HG03139 (cell line): Measurements from ENCODE around the gene ERFE.

Experiments used
- ATAC-seq: cut with Tn5 transposase; IDR thresholded peaks from one replicate; pipeline ENCODE4 v1.9.1; 2021; ENCODE audit not compliant: unreplicated experiment

Gene ERFE

DNA sequence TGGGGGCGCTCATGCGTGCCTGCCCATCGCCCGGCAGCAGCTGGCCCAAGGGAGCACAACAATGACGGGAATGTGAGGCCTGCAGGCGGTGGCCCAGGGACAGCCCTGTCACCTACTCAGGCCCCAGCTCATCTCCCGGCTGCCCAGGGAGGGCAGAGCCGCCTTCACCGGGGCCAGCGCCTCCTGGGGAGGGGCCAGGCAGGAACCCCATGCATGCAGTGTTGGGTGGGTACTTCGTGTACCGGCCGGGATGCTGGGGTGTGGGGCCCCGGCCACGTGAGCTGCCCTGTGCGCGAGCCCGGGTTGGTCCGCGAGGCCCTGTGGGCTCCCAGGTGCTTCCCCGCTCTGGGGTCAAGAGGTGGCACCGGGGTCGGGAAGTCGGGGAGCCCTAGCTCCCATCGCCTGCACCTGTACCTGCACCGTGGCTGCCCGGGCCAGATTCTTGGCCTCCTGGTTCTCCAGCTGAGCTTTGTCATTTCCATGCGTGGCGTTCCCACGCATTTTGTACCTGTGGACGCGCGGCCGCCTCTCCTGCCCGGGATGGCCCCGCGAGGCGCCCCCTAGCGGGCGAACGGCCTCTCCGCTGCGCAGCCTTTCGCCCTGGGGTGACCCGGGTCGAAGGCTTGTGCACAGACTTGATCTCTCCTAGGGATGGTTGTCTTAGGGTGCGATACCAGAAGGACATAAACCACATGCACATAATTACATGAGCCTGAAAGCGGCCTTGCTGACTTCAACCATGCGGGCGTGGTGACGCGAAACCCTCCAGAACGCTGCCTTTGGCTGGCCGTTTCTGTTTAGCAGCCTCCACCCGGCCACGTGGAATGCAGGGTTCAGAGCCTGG, 19.4 kb upstream of the ERFE start:
- no peak for ATAC-seq

DNA sequence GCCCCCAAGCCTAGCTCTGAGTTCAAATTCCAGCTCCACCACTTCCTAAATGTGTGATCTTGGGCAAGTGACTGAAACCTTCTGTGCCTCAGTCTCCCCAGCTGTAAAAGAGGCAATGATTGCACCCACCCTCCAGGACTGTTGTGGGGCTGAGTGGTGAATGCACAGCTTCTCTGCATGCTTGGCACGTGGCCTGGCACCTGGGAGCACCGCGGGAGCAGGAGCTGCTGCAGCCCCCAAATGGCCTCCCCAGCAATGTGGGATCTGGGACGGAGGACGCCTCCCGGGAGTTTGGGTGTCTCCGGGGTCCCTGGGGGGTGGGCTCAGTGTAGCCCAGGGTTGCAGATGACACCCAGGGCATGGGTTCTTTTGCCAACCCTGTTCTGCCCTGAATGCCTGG, 18.7 kb upstream of the ERFE start:
- no peak for ATAC-seq

DNA sequence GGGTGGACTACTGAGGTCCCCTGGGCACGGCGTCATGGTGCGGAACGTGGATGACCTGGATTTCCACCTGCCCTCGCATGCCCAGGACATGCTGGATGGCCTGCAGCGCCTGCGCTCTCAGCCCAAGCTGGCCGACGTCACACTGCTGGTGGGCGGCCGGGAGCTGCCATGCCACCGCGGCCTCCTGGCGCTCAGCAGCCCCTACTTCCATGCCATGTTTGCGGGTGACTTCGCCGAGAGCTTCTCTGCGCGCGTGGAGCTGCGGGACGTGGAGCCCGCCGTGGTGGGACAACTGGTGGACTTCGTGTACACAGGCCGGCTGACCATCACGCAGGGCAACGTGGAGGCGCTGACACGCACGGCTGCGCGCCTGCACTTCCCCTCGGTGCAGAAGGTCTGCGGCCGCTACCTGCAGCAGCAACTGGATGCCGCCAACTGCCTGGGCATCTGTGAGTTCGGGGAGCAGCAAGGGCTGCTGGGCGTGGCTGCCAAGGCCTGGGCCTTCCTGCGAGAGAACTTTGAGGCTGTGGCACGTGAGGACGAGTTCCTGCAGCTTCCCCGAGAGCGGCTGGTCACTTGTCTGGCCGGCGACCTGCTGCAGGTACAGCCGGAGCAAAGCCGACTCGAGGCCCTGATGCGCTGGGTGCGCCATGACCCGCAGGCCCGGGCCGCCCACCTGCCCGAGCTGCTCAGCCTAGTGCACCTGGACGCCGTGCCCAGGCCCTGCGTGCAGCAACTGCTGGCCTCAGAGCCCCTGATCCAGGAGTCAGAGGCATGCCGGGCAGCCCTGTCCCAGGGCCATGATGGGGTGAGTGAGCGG, 17.8 kb upstream of the ERFE start:
- ATAC-seq: no peak

DNA sequence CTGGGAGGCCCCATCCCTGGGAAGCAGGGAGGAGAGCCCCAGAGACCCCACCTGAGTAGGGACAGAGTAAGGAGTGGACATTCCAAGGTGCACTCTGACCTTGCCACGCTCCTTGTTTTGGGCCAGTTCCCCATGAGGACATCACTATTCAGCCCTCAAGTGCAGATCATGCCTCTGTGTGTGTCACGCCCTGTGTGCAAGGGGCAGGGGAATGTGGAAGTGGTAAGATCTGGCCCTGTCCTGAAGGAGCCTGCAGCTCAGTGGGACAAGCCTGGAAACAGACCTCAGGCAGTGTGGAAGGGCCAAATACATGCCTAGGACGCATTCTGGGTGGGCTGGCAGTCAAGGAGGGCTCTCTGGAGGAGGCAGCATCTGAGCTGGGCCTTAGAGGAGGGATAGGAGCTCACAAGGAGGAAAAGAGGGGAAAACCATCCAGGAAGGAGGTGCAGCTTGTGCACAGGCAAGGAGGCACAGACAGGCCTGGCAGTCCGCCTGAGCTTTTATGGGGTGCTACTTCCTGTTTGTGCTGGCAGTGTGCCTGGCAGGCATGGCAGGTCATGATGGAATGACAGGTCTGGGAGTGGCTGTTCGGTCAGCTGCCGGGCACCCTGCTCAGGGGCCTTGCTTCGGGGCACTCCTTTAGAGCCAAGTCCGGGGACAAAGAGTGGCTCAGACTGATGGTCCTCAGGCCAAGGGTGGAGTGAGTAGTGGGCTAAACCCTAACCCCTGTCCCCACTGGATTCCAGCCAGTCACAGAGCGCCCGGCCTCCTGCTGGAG, 17.0 kb upstream of the ERFE start:
- ATAC-seq: no peak

DNA sequence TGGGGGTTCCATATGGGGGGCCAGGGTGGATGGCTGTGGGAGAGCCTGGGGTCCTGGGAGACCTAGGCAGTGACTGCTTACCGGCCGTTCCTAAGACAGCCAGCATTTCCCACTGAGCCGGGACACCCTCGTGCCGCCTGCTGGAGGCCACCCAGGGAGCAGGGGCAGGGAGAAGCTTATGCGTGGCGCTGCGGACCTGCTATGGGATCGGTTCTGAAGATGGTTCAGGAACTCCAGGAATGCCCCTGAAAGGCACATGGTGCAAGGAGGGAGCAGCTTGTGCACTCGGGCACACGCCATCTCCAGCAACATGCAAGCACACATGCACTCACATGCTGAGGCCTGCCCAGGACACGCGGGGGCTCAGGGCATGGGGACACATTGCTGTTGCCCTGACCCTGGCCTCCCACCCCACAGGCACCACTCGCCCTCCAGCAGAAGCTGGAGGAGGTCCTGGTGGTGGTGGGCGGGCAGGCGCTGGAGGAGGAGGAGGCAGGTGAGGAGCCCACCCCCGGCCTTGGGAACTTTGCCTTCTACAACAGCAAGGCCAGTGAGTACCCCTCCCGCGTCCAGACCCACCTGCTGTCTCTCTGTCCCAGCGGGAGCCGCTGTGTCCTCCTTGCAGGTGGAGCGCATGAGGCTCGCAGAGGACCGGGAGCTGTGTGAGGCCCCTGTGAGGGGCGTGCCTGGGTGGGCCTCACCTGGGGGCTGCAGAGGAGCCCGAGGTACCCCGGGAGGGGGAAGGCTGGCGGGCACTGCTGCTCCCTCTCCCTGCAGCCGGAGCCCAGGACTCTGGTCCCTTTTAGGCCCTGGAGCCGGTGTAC, 16.2 kb upstream of the ERFE start:
- no peak for ATAC-seq

DNA sequence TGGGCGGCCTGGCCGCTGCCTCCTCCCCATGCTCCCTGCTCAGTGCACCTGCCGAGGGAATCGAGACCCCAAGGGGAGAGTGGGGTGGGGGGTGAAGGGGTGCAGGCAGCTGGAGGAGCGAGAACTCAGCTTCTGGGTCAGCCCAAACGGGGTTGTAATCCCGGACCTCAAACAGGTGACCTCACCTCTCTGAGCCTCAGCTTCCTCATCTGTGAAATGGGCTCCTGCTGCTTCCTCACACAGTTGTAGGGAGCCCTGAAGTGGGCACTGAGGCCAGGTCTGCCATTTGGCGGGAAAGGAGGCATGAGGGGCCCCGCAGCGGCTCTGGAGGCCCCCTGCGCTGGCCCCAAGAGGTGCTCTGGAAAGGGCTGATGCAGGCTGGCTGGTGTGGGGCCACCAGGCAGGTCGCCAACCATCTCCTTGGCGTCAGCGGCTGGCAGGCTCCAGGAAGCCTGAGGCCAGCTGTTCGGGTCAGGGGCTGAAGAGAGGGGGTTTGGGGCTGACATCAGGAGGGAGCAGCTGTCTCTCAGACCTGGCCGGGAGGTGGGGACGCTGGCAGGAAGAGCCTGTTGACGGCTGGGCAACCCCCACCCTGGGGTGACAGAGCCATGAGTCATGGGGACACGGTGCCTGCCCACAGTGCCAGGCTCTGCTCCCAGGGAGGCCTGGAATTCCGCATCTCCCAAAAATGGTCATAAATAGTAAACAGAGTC, 15.4 kb upstream of the ERFE start:
- ATAC-seq: no peak

DNA sequence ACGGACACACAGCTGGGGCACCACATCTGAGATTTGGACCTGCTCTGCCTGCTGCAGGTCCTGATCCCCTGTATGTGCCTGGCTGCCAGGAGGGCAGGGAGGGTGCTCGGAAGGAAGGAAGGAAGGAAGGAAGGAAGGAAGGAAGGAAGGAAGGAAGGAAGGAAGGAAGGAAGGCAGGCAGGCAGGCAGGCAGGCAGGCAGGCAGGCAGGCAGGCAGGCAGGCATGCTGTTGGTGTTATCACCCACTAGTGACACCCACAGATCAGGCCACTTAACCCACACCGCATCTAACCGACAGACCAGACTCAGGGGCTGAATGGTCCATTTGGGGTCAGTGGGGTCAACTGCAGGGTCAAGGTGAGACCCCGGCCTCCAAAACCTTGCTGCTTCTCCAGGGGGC, 14.5 kb upstream of the ERFE start:
- ATAC-seq: no peak

DNA sequence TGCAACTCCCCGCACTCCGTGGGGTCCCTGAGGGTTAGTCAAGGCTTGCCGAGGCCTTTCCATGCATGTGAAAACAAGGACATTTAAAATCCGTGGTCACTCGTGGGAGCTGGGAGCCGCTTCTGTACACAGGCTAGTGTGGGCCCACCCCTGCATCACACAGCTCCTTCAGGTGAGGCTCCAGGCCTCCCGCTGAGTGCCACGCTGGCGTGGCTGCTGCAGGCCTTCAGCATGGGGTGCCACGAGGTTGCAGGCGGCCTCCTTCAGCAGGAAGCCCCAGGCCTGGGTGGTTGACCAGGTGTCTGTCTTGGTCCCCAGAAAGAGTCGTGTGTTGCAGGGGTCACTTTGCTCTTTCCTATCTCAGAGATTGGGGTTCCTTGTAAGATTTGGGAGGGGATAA, 13.7 kb upstream of the ERFE start:
- ATAC-seq: no peak

DNA sequence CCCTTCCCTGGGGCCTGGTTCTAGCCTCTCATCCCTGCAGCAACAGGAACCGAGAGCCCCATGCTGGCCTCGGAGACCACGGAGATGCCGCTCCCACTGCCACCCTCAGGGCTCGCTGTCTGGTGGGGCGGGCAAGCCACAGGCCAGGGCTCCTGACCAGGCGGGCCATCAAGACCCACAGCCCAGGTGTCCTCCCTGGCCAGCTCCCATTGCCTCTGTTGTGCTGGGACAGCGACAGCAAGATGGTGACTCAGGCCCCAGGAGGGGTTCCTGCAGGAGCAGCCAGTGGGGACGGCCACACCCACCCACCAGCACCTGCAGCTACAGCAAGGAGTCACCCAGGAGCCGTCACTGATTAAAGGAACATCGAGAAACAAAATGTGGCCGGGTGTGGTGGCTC, 12.9 kb upstream of the ERFE start:
- no peak for ATAC-seq

DNA sequence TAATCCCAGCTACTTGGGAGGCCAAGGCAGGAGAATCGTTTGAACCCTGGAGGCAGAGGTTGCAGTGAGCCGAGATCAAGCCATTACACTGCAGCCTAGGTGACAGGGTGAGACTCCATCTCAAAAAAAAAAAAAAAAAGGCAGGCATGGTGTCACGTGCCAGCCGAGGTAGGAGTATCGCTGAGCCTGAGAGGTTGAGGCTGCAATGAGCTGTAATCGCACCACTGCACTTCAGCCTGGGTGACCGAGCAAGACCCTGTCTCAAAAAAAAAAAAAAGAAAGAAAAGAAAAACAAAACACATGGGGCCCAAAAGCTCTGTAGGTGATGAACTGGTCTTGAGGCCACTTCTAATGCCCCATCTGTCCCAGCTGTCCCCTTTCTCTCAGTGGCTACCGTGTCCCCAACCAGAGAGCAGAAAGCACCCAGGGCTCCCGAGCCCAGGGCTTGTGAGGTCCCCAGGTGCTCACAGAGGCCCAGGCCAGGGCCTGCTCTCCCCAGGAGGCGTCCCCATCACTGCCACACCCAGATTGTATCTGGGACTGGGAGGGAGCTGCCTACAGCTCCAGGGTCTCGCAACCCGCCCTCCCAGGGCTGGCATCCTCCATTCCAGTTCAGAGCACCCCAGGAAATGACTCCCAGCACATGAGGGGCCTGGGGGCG, 11.8 kb upstream of the ERFE start:
- no peak for ATAC-seq

DNA sequence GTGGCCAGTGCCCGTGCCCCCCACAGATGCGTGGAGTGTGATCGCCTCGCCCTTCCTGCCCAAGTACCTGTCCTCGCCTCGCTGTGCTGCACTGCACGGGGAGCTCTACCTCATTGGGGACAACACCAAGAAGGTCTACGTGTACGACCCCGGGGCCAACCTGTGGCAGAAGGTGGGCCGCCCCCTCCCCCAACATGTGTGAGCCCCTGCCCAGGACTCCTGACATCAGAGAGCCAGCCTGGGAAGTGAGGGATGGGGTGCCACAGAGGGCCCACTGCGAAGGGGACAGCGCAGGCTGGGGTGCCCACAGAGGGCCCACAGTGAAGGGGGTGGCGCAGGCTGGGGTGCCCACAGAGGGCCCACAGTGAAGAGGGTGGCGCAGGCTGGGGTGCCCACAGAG, 9.8 kb upstream of the ERFE start:
- no peak for ATAC-seq

DNA sequence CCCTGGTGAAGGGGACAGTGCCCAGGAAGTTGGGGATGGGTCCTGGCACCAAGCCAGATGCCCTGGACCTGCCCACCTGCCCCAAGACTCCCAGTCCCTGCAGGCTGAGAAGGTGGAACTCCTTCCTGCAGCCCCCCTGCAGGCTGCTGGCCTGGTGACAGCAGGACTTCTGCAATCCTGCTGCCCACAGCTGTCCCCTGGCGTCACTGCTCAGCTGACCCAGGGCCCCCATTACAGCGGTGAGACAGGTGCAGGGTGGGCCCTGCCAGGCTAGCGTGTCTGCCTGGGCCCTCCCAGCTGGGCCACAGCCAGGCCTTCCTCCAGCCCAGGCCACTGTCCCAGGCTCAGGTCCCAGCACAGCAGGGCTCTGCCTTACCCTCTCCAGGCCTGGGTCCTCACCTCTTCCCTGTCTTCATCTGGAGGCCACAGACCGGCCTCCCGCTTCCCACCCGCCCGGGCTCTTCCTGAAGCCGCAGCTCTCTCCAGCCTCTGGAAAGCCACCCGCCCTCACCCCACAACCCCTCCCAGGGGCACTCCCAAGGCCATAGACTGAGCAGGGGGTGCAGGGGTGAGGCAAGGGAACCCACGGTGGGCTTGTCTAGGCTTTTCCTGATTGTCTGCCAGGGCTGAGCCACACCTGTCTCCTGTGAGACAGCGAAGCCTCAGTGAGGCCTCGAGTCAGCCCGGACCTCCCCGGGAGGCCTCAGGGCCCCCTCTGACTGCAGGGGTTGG, 8.8 kb upstream of the ERFE start:
- no peak for ATAC-seq

DNA sequence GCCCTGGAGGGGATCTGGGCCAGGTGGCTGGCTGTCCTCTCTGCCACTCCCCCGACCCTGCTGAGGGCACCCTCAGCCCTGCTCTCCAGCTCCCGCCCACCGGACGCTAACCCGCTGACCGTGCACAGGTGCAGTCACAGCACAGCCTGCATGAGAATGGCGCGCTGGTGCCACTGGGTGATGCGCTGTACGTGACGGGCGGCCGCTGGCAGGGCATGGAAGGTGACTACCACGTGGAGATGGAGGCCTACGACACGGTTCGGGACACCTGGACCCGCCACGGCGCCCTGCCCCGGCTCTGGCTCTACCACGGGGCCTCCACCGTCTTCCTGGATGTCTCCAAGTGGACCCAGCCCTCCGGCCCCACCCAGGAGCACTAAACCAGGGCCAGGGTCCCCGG, 8.1 kb upstream of the ERFE start:
- no peak for ATAC-seq

DNA sequence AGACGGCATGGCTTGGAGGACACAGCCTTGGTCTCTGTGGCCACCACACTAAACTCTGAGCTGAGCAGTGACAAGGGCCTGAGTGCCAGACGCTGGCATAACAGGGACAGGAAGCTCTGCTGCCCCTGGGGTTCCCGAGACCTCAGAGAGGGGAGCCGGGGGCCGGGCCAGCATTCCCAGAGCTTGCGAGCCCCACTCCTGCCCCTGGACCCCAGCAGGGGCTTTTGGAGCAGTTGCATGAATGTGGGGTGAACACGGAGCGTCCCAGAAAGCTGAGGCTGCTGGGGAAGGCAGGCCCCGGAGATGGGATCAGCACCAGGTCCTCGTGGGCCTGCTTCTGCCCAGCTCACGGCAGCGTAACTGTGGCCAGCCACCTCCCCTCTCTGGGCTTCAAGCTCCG, 7.6 kb upstream of the ERFE start:
- ATAC-seq: no peak

DNA sequence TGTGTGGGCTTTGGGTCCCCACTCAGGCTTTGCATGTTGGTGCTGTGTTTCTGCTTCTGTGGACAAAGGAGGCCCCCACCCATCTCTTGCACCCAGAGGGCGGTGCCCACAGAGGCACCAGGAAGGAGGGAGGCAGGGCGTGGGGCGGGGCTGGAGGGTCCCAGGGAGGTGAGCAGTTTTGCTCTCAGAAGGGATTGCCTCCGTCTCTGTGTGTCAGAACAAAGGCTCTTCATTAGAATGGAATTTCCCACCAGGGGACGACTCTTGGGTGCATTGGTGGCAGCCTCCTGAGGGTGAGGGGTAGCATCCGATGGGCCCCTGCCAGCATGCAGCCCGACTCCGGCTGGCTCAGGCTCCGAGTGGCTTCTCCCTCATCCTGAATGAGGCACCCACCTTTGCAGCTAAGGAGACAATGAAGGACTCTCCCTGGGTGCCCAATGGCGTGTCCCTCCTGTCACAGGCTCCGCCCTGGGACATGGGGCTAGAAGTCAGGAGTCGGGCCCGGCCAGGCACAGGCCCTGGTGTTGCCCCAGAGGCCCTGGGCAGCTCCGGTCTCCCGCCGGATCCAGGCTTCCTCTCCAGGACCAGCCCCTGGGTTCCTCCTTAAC, 7.0 kb upstream of the ERFE start:
- ATAC-seq: no peak

DNA sequence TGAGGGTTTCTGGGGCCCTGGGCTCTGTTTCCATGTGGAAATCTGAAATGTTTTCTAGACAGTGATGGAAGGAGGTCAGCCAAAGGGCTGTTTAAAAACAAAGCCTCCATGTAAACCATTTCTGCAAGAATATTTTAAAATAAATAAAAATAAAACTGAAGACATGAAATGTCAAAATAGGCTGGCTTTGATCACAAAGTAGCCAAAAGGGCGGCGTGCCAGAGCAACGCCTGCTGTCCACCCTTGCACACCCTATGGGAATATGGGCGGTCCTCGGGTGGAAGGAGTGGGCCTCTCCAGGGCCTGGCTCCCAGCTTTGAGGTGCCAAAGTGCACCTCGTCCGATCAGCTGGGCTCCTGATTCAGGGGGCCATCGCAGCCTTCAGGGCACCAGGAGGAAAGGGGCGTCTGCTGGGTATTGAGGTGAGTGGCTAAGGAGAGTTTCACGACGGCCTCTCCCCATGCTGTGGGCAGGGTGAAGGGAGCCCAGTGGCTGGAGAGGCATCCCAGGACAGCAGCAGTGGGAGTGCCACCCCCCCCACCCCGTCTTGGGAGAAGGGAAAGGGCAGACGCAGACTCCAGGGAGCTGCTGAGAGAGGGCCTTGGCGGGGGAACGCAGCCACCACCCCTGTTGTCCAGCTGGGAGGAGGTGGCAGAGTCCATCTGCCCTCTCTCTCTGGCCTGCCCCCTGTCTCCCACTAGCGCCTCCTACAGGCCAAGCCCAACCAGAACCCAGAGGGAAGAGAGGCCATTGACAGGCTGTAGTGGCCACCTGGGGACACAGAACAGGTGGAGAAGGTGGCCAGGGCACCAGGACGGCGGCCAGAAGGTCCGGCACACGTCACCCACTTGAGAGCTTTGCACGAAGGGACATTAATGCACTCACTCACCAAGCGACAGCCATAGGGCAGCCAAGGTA, 5.7 kb upstream of the ERFE start:
- ATAC-seq: no peak

DNA sequence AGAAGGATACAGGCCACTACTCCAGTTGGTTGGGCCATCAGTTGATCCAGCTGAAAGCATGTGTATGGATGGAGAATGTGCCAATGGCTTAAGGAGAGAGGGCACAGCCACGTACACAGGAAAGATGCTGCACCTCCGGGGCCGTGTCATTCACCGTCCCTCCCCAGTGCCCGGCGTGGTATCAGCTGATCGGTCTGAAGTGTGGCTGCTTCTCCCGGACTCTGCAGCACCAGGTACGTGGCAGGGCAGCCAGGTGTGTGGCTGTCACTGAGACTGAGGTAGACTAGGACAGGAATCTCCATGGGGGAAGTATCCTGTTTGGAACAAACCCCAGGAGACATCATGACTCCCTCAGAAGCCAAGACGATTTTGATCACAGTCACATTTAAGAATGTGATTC, 4.2 kb upstream of the ERFE start:
- ATAC-seq: no peak
